Measurements from ENCODE around the gene RNF130.

The RNF130 gene

DNA sequence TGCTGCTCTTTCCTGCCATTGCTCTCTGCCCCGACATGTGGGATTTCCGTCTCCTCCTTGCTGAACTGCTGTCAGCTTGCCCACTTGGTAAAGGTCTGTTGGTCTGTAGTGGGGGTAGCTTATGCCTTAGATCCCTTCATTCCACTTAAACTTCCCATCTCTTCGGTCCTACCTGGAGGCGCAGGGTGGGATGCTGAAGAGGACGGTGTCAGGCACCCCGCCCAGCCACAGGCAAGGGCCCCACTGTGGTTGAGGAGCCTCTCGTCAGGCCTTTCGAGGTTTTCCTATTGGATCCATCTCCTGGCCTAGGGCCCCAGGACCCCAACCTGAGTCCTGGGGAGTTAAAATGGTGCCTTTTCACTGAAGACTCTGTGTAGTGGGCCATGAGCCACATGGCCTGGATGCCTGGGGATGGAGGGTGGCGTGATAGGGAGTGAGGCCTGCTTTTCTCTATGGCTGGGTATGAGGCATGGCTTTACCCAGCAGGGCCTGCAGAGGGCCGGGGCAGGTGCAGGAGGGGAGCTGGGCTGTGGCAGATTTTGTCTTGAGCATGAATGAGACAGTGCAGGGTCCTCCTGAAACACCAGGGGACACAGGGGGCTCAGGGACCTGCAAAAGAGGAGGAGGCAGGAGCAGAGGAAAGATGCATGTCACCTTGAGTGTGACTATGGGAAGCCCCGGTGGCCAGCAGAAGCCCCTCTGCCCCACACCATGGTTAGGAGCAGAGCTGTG is 25.8 kb upstream of the RNF130 start:
- H3K27ac ChIP-seq (ENCODE audit: low read length), result no peak overlapping the region
- H3K4me1 ChIP-seq (ENCODE audit: low read length), result no peaks in the 10 kb centered on the region
- no peaks in the 10 kb centered on the region for H3K36me3 ChIP-seq (replicated peaks; ENCODE audit: low read depth, low read length)
- H3K9me3 ChIP-seq (ENCODE audit: insufficient read depth, low read length), result no peaks in the 10 kb centered on the region
- H3K9ac ChIP-seq (ENCODE audit: low read length), result no peak overlapping the region
- TF ChIP-seq, protein P1, sequence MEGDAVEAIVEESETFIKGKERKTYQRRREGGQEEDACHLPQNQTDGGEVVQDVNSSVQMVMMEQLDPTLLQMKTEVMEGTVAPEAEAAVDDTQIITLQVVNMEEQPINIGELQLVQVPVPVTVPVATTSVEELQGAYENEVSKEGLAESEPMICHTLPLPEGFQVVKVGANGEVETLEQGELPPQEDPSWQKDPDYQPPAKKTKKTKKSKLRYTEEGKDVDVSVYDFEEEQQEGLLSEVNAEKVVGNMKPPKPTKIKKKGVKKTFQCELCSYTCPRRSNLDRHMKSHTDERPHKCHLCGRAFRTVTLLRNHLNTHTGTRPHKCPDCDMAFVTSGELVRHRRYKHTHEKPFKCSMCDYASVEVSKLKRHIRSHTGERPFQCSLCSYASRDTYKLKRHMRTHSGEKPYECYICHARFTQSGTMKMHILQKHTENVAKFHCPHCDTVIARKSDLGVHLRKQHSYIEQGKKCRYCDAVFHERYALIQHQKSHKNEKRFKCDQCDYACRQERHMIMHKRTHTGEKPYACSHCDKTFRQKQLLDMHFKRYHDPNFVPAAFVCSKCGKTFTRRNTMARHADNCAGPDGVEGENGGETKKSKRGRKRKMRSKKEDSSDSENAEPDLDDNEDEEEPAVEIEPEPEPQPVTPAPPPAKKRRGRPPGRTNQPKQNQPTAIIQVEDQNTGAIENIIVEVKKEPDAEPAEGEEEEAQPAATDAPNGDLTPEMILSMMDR (IDR thresholded peaks at IDR 0.05; ENCODE audit: low read depth, low read length), result no peak
- H4K20me1 ChIP-seq (ENCODE audit: insufficient read depth, low read length), result no peaks in the 10 kb centered on the region
- H3K79me2 ChIP-seq (ENCODE audit: low read length), result no peaks in the 10 kb centered on the region
- H2AFZ ChIP-seq (ENCODE audit: low read depth, low read length), result no peak overlapping the region
- H3K27me3 ChIP-seq (ENCODE audit: low read depth, low read length), result no peaks in the 10 kb centered on the region
- no peak overlapping the region for H3K4me3 ChIP-seq (ENCODE audit: low read length)
- no peak overlapping the region for H3K4me2 ChIP-seq (ENCODE audit: low read length)

DNA sequence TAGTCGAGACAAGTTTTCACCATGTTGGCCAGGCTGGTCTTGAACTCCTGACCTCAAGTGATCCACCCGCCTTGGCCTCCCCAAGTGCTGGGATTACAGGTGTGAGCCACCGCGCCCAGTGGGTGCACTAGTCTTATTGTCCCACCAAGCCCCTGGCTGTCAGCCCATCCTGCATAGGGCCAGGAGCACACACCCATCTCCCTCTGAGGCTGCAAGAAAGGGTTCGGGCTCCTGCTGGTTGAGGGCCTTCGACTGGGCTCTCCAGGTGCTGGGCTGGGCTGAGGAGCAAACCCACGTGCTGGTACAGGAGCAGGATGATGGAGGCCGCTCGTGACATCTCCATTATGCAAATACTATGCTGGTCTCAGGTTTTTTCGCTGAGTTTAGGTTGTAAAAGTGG is 25.1 kb upstream of the RNF130 start:
- Histone ChIP-seq H4K20me1 (ENCODE audit: insufficient read depth, low read length) (no peaks in the 10 kb centered on the region), H3K36me3 (replicated peaks; ENCODE audit: low read depth, low read length) (no peaks in the 10 kb centered on the region), H3K4me1 (ENCODE audit: low read length) (no peaks in the 10 kb centered on the region), H3K79me2 (ENCODE audit: low read length) (no peaks in the 10 kb centered on the region), H3K4me3 (ENCODE audit: low read length) (no peak overlapping the region), H3K9me3 (ENCODE audit: insufficient read depth, low read length) (no peaks in the 10 kb centered on the region), H3K9ac (ENCODE audit: low read length) (no peak overlapping the region), H2AFZ (ENCODE audit: low read depth, low read length) (no peak overlapping the region), H3K27ac (ENCODE audit: low read length) (no peak overlapping the region), H3K27me3 (ENCODE audit: low read depth, low read length) (no peaks in the 10 kb centered on the region), H3K4me2 (ENCODE audit: low read length) (no peak overlapping the region)
- no peak for TF ChIP-seq EZH2phosphoT487 (IDR thresholded peaks at IDR 0.05; ENCODE audit: low read depth)
- TF ChIP-seq, protein P1 (IDR thresholded peaks at IDR 0.05; ENCODE audit: low read depth, low read length), result no peak

DNA sequence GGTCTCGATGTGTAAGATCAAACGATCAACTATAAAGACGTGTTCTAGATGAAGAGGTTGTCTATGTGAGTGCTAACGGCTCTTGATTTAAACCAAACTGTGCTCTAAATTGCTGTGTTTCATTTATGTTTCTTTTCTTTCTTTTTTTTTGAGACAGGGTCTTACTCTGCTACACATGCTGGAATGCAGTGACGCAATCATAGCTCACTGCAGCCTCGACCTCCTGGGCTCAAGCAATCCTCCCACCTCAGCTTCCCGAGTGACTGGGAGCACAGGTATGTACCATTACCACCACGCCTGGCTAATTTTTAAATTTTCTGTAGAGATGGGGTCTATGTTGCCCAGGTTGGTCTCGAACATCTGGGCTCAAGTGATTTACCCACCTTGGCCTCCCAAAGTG is 24.0 kb upstream of the RNF130 start:
- no peak overlapping the region for H2AFZ ChIP-seq (ENCODE audit: low read depth, low read length)
- no peaks in the 10 kb centered on the region for H3K27me3 ChIP-seq (ENCODE audit: low read depth, low read length)
- H3K79me2 ChIP-seq (ENCODE audit: low read length), result no peaks in the 10 kb centered on the region
- H3K36me3 ChIP-seq (replicated peaks; ENCODE audit: low read depth, low read length), result no peaks in the 10 kb centered on the region
- no peak overlapping the region for H3K9ac ChIP-seq (ENCODE audit: low read length)
- H3K4me2 ChIP-seq (ENCODE audit: low read length), result no peak overlapping the region
- H4K20me1 ChIP-seq (ENCODE audit: insufficient read depth, low read length), result no peaks in the 10 kb centered on the region
- H3K4me3 ChIP-seq (ENCODE audit: low read length), result no peak overlapping the region
- TF ChIP-seq EZH2phosphoT487 (IDR thresholded peaks at IDR 0.05; ENCODE audit: low read depth), result no peak
- TF ChIP-seq, protein P1 (IDR thresholded peaks at IDR 0.05; ENCODE audit: low read depth, low read length), result no peak
- H3K4me1 ChIP-seq (ENCODE audit: low read length), result no peaks in the 10 kb centered on the region
- no peaks in the 10 kb centered on the region for H3K9me3 ChIP-seq (ENCODE audit: insufficient read depth, low read length)
- no peak overlapping the region for H3K27ac ChIP-seq (ENCODE audit: low read length)

DNA sequence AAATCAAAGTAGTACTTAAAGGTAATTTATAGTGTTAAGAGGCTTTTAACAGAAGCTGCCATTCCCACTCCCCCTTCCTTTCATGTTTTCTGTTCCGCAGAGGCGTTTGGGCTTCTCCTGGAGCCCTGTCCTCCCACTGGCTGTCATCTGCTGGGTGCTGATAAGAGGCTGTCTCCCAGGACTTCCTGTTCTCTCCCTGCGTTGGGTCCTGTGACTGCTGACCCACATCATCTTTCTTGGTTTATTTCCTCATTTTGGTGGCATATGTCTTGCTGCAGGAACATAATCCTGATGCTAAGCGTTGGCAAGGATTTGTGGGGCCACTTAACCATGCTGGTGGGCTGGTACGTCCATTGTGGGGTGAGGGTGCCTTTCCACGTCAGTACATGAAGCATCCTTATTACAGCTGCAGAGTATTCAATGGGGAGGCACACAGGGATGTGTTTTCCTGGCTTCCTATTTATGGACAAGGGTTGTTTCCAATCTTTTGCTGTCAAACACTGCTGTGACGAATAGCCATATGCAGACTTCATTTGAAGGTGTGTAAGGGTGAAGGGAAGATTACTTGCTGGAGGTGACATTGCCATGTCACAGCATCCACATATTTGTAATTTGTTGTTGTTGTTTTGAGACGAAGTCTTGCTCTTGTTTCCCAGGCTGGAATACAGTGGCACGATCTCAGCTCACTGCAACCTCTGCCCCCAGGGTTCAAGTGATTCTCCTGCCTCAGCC is 22.3 kb upstream of the RNF130 start:
- no peaks in the 10 kb centered on the region for H3K27me3 ChIP-seq (ENCODE audit: low read depth, low read length)
- no peak overlapping the region for H3K27ac ChIP-seq (ENCODE audit: low read length)
- H3K4me3 ChIP-seq (ENCODE audit: low read length), result no peak overlapping the region
- no peak overlapping the region for H3K4me2 ChIP-seq (ENCODE audit: low read length)
- H3K9ac ChIP-seq (ENCODE audit: low read length), result no peak overlapping the region
- no peaks in the 10 kb centered on the region for H3K36me3 ChIP-seq (replicated peaks; ENCODE audit: low read depth, low read length)
- H4K20me1 ChIP-seq (ENCODE audit: insufficient read depth, low read length), result no peaks in the 10 kb centered on the region
- no peaks in the 10 kb centered on the region for H3K4me1 ChIP-seq (ENCODE audit: low read length)
- no peaks in the 10 kb centered on the region for H3K79me2 ChIP-seq (ENCODE audit: low read length)
- H2AFZ ChIP-seq (ENCODE audit: low read depth, low read length), result no peak overlapping the region
- no peaks in the 10 kb centered on the region for H3K9me3 ChIP-seq (ENCODE audit: insufficient read depth, low read length)
- TF ChIP-seq EZH2phosphoT487 (IDR thresholded peaks at IDR 0.05; ENCODE audit: low read depth), result no peak
- TF ChIP-seq, protein P1 (IDR thresholded peaks at IDR 0.05; ENCODE audit: low read depth, low read length), result no peak
